PFSK-1 (cell line): ENCODE results near the gene MRAS.

Experiments used
- POLR2AphosphoS5 ChIP-seq: IDR thresholded peaks from 2 replicates; pipeline ENCODE4 v1.6.1; 2012; ENCODE audit warnings: low read depth, mild to moderate bottlenecking, control low read depth, low read length, moderate library complexity
- SIN3A ChIP-seq: IDR thresholded peaks from 2 replicates; pipeline ENCODE4 v1.6.1; 2012; ENCODE audit warnings: mild to moderate bottlenecking, low read length, moderate library complexity, borderline replicate concordance; ENCODE audit not compliant: insufficient read depth
- TAF1 ChIP-seq: IDR thresholded peaks from 2 replicates; pipeline ENCODE4 v1.6.1; 2012; ENCODE audit warnings: low read length, control low read depth, borderline replicate concordance; ENCODE audit not compliant: insufficient read depth
- TF ChIP-seq, protein P1 (sequence below), 2 experiments: IDR thresholded peaks; 2 replicates each; pipeline versions ENCODE4 v1.6.1 to v1.8.0; 2011 to 2012; ENCODE audit warnings: low read depth in 2 of 2, low read length in 2 of 2, control low read depth in 1 of 2, inconsistent platforms in 1 of 2, mild to moderate bottlenecking in 1 of 2, moderate library complexity in 1 of 2; ENCODE audit not compliant: insufficient read depth in 1 of 2

- TF ChIP-seq, protein P1, sequence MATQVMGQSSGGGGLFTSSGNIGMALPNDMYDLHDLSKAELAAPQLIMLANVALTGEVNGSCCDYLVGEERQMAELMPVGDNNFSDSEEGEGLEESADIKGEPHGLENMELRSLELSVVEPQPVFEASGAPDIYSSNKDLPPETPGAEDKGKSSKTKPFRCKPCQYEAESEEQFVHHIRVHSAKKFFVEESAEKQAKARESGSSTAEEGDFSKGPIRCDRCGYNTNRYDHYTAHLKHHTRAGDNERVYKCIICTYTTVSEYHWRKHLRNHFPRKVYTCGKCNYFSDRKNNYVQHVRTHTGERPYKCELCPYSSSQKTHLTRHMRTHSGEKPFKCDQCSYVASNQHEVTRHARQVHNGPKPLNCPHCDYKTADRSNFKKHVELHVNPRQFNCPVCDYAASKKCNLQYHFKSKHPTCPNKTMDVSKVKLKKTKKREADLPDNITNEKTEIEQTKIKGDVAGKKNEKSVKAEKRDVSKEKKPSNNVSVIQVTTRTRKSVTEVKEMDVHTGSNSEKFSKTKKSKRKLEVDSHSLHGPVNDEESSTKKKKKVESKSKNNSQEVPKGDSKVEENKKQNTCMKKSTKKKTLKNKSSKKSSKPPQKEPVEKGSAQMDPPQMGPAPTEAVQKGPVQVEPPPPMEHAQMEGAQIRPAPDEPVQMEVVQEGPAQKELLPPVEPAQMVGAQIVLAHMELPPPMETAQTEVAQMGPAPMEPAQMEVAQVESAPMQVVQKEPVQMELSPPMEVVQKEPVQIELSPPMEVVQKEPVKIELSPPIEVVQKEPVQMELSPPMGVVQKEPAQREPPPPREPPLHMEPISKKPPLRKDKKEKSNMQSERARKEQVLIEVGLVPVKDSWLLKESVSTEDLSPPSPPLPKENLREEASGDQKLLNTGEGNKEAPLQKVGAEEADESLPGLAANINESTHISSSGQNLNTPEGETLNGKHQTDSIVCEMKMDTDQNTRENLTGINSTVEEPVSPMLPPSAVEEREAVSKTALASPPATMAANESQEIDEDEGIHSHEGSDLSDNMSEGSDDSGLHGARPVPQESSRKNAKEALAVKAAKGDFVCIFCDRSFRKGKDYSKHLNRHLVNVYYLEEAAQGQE (IDR thresholded peaks at IDR 0.05; ENCODE audit: insufficient read depth in 1 of 2, low read depth in 2 of 2, low read length in 2 of 2), result no peak
- TF ChIP-seq POLR2AphosphoS5 (no peak), SIN3A (no peak), TAF1 (no peak)
These were observed 101.1 kb downstream of the MRAS start for GRCh38 chr3:138449490-138449889.
